Mammary epithelial cell (primary cell): Measurements from ENCODE around the gene CIB1.

ENCODE experiments used
- EZH2 ChIP-seq: IDR thresholded peaks from 2 replicates; pipeline ENCODE4 v1.6.1; 2012; ENCODE audit warnings: low read length, inconsistent platforms, borderline replicate concordance
- TF ChIP-seq, protein P1 (sequence below), 2 donors: IDR thresholded peaks in 1 of 2; conservative IDR thresholded peaks in 1 of 2; 2 replicates each; pipeline ENCODE4 v1.5.1; 2011 to 2012; ENCODE audit warnings: inconsistent platforms in 2 of 2, low read length in 2 of 2, mild to moderate bottlenecking in 2 of 2, control low read depth in 1 of 2, low read depth in 1 of 2; ENCODE audit not compliant: insufficient read depth in 1 of 2; ENCODE audit errors: extremely low read depth in 1 of 2

DNA sequence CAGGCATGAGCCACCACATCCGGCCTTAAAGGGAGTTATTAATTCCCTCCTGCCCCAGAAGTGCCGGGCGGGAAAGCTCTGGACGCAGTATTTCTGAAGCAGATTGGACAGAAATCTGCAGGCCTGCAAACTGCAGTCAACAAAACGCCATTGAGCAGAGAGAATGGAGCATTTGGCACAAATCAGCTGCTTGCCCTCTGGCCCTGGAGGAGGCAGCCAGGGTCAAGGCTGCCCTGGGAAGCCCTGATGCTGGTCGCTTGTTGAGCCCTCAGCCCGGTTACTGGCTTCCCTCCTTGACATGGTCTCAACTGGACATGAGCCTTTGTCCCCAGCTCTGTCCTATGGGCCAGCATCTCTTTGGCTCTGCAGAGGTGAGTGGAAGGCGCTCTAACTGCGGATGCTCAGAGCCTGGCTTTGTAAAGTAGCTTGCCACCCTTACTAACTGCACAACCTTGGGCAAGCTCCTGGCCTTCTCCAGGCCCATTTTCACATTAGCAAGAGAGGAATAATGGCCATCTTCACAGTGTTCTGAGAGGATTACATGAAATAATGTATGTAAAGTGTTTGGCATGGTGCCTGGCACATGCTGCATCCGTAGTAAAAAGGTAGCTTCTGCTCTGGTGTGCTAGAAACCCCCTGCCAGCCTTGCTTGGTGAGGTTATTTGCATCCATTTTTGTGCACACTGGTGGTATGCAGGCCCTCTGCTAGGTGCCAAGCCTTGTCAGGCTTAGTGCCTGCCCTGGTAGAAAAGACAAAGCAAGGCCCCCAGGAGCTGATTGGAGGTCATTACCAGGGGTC is 28.5 kb downstream of the CIB1 start:
- TF ChIP-seq, protein P1, sequence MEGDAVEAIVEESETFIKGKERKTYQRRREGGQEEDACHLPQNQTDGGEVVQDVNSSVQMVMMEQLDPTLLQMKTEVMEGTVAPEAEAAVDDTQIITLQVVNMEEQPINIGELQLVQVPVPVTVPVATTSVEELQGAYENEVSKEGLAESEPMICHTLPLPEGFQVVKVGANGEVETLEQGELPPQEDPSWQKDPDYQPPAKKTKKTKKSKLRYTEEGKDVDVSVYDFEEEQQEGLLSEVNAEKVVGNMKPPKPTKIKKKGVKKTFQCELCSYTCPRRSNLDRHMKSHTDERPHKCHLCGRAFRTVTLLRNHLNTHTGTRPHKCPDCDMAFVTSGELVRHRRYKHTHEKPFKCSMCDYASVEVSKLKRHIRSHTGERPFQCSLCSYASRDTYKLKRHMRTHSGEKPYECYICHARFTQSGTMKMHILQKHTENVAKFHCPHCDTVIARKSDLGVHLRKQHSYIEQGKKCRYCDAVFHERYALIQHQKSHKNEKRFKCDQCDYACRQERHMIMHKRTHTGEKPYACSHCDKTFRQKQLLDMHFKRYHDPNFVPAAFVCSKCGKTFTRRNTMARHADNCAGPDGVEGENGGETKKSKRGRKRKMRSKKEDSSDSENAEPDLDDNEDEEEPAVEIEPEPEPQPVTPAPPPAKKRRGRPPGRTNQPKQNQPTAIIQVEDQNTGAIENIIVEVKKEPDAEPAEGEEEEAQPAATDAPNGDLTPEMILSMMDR (conservative IDR thresholded peaks at IDR 0.05 in 1 of 2, IDR thresholded peaks at IDR 0.05 in 1 of 2; ENCODE audit: extremely low read depth in 1 of 2, insufficient read depth in 1 of 2, low read depth in 1 of 2, low read length in 2 of 2) = no peak
- TF ChIP-seq EZH2 = no peak
